Fibroblast of lung (primary cell): ENCODE data around the gene ZSCAN30. TPM values are rescaled to one million over a fixed set of nuclear protein-coding genes. Genes with fewer than 3 reads are reported as not detected.

Experiments used
- DNase-seq, 2 donors: peaks; one replicate each; pipeline versions ENCODE4 v3.0.0 to v3.0.0-alpha.2; 2010; ENCODE audit warnings: low read depth in 2 of 2
- H2AFZ ChIP-seq: 2 replicates; pipeline ENCODE4 v1.5.1; 2012; ENCODE audit warnings: low read length, control low read depth, inconsistent platforms
- H3K27ac ChIP-seq: 2 replicates; pipeline ENCODE4 v1.5.1; 2011; ENCODE audit warnings: low read length, control low read depth; ENCODE audit not compliant: insufficient read depth
- H3K27me3 ChIP-seq: 2 replicates; pipeline ENCODE4 v1.5.1; 2011; ENCODE audit warnings: mild to moderate bottlenecking, low read length; ENCODE audit not compliant: control insufficient read depth, insufficient read depth
- H3K36me3 ChIP-seq: 2 replicates; pipeline ENCODE4 v1.5.1; 2011; ENCODE audit warnings: low read length; ENCODE audit not compliant: control insufficient read depth, insufficient read depth
- H3K4me1 ChIP-seq: 2 replicates; pipeline ENCODE4 v1.5.1; 2011; ENCODE audit warnings: low read length; ENCODE audit not compliant: control insufficient read depth, insufficient read depth; ENCODE audit errors: extremely low read depth
- H3K4me2 ChIP-seq: 2 replicates; pipeline ENCODE4 v1.5.1; 2011; ENCODE audit warnings: low read length, control low read depth; ENCODE audit not compliant: insufficient read depth; ENCODE audit errors: extremely low read depth
- H3K4me3 ChIP-seq, 4 experiments: fragments of 200-600 bp in 1 of 4; sonication (generic) in 1 of 4; replicated peaks in 1 of 4; 2 replicates each; pipeline ENCODE4 v1.5.1; 2011 to 2016; ENCODE audit warnings: low read length in 4 of 4, low read depth in 3 of 4, mild to moderate bottlenecking in 3 of 4, control low read depth in 2 of 4, inconsistent platforms in 1 of 4, mixed read lengths in 1 of 4; ENCODE audit not compliant: insufficient read depth in 1 of 4; ENCODE audit errors: control extremely low read depth in 1 of 4
- H3K79me2 ChIP-seq: 2 replicates; pipeline ENCODE4 v1.5.1; 2012; ENCODE audit warnings: mild to moderate bottlenecking, low read length, inconsistent platforms; ENCODE audit not compliant: control insufficient read depth, insufficient read depth
- H3K9ac ChIP-seq: 2 replicates; pipeline ENCODE4 v1.5.1; 2011; ENCODE audit warnings: mild to moderate bottlenecking, low read length, control low read depth; ENCODE audit not compliant: insufficient read depth
- H3K9me3 ChIP-seq: 2 replicates; pipeline ENCODE4 v1.5.1; 2012; ENCODE audit warnings: low read depth, low read length; ENCODE audit not compliant: control insufficient read depth, insufficient read depth
- H4K20me1 ChIP-seq: 2 replicates; pipeline ENCODE4 v1.5.1; 2011; ENCODE audit warnings: low read length; ENCODE audit not compliant: control insufficient read depth, insufficient read depth; ENCODE audit errors: extremely low read depth
- EZH2 ChIP-seq: IDR thresholded peaks from 2 replicates; pipeline ENCODE4 v1.5.1; 2012; ENCODE audit warnings: low read length, control low read depth, mild to moderate bottlenecking; ENCODE audit errors: missing control alignments
- polyA plus RNA-seq, 2 donors: library from polyadenylated mRNA; depleted of rRNA in 1 of 2; stranded (reverse) in 1 of 2; unstranded in 1 of 2; fragments of >200 nt; gene quantifications; 2 replicates each; pipeline ENCODE4 v1.2.1, GENCODE V29; 2011 to 2012; ENCODE audit warnings: missing spikeins in 1 of 2
- total RNA-seq: library from RNA; depleted of rRNA; stranded (reverse); fragments of >200 nt; gene quantifications from 2 replicates; pipeline ENCODE4 v1.2.1, GENCODE V29; 2014
- TF ChIP-seq, protein P1 (sequence below), 2 donors: IDR thresholded peaks in 1 of 2; conservative IDR thresholded peaks in 1 of 2; 1 replicate in 1 of 2; 2 replicates in 1 of 2; pipeline ENCODE4 v1.5.1; 2011 to 2012; ENCODE audit warnings: low read length in 2 of 2, control low read depth in 1 of 2, inconsistent platforms in 1 of 2, low read depth in 1 of 2, mild to moderate bottlenecking in 1 of 2

ZSCAN30 gene
- total and polyA plus RNA-seq, 2 donors (not counting 1 experiment from before 2014, with no cell fraction given): 12.9 to 29.2 TPM

DNA sequence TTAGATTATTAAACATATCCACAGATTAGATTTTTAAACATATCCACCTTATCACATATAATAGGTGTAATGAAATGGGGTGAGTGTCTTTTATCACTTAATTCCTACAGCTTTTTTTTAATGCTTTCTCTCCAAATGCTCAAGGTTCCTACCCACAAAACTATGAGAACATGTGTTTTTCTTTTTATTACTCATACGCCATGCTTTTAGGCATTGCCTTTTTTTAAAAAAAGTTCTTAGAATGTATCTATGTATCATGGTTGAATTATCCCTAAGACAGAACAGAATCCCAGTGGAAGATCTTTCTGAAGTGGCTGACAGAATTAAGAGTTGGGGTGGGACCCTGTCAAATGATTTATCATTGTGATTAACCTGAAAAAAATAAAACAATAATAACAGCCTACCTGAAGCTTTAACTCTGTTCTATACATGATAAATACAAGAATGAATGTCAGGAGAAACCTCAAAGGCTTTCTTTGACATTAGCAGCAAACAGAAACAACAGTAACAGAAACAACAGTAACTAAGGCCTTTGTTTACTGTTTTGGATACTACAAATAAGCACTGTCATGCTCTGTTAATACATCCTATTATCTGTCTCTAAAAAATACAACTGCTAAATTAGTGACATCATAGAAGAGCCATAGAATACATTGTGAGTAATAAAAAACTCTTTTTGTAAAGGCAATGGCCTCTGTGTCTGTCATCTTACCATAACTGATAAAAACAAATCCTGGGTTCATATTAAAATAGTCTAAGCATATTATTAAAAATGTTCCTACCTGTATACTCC lies 53.3 kb downstream of the ZSCAN30 start:
- Histone ChIP-seq H3K9me3 (no peaks in the 10 kb centered on the region), H3K79me2 (no peaks in the 10 kb centered on the region), H3K9ac (no peak overlapping the region), H2AFZ (no peak overlapping the region), H3K36me3 (no peaks in the 10 kb centered on the region), H3K27me3 (no peaks in the 10 kb centered on the region), H3K4me1 (no peaks in the 10 kb centered on the region), H3K4me3 (no peak overlapping the region), H4K20me1 (no peaks in the 10 kb centered on the region), H3K27ac (no peak overlapping the region), H3K4me2 (no peak overlapping the region)
- peak in 1 of 2 donors; percentile 41 for DNase-seq
- no peak for TF ChIP-seq EZH2
- TF ChIP-seq, protein P1, sequence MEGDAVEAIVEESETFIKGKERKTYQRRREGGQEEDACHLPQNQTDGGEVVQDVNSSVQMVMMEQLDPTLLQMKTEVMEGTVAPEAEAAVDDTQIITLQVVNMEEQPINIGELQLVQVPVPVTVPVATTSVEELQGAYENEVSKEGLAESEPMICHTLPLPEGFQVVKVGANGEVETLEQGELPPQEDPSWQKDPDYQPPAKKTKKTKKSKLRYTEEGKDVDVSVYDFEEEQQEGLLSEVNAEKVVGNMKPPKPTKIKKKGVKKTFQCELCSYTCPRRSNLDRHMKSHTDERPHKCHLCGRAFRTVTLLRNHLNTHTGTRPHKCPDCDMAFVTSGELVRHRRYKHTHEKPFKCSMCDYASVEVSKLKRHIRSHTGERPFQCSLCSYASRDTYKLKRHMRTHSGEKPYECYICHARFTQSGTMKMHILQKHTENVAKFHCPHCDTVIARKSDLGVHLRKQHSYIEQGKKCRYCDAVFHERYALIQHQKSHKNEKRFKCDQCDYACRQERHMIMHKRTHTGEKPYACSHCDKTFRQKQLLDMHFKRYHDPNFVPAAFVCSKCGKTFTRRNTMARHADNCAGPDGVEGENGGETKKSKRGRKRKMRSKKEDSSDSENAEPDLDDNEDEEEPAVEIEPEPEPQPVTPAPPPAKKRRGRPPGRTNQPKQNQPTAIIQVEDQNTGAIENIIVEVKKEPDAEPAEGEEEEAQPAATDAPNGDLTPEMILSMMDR (conservative IDR thresholded peaks at IDR 0.05 in 1 of 2, IDR thresholded peaks at IDR 0.05 in 1 of 2; ENCODE audit: low read depth in 1 of 2, low read length in 2 of 2): no peak

DNA sequence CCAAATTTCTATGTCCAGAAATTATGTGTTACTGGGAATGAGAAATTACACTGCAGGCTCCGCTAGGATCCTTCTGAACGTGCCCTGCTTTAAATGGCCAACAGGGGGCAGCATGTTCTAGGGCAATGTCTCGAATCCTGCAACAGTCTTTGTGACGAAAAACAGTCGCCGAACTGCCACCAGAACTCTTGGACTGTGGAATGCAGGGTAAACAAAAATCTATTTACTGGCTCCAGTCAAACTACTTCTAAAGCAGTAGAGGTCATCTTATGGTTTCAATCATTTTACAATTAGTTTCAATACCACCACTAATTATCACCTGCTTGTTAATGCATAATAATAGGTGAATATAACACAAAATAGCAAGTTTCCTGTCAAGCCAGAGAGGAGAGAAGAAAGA lies 59.0 kb downstream of the ZSCAN30 start:
- Histone ChIP-seq H3K27me3 (no peaks in the 10 kb centered on the region), H3K4me3 (peak overlapping the region in 3 of 4 experiments; percentile 14 to 55 (median 26)), H3K9ac (no peak overlapping the region), H3K4me1 (no peaks in the 10 kb centered on the region), H2AFZ (peak overlapping the region; percentile 62), H3K27ac (no peak overlapping the region), H3K4me2 (peak overlapping the region; percentile 59), H3K9me3 (no peaks in the 10 kb centered on the region), H3K79me2 (no peaks in the 10 kb centered on the region), H3K36me3 (no peaks in the 10 kb centered on the region), H4K20me1 (no peaks in the 10 kb centered on the region)
- TF ChIP-seq EZH2: no peak
- TF ChIP-seq, protein P1 (conservative IDR thresholded peaks at IDR 0.05 in 1 of 2, IDR thresholded peaks at IDR 0.05 in 1 of 2; ENCODE audit: low read depth in 1 of 2, low read length in 2 of 2): peak; percentile 94 to 95
- peak; percentile 45 to 75 for DNase-seq

DNA sequence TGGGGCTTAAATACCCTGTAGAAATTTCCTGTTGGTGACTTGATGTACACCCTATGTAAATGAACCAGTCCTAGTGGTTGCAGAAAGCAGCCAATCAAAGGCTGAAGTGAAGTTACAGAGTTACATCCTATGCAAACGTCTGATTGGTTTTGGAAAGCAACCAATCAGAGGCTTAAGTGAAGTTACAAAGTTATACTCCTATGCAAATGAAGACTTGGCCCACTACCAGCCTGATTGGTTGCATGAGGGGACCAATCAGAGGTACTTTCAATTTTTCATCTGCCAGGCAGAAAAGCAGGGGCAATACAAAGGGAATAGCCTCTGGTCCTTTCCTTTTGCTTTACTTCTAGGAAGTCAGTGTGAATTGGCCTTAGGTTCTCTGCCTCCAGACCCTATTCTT lies 62.8 kb downstream of the ZSCAN30 start:
- Histone ChIP-seq H2AFZ (peak overlapping the region; percentile 13), H3K79me2 (no peaks in the 10 kb centered on the region), H3K36me3 (no peaks in the 10 kb centered on the region), H3K27me3 (no peaks in the 10 kb centered on the region), H3K4me2 (no peak overlapping the region), H4K20me1 (no peaks in the 10 kb centered on the region), H3K9me3 (no peaks in the 10 kb centered on the region), H3K9ac (no peak overlapping the region), H3K4me3 (no peak overlapping the region), H3K4me1 (no peaks in the 10 kb centered on the region), H3K27ac (no peak overlapping the region)
- no peak for DNase-seq
- TF ChIP-seq EZH2: no peak
- TF ChIP-seq, protein P1 (conservative IDR thresholded peaks at IDR 0.05 in 1 of 2, IDR thresholded peaks at IDR 0.05 in 1 of 2; ENCODE audit: low read depth in 1 of 2, low read length in 2 of 2): no peak
